Measurements from ENCODE around the gene FBF1.

- TF ChIP-seq POLR2A (IDR thresholded peaks at IDR 0.05), result no peak
- TF ChIP-seq CTCF (IDR thresholded peaks at IDR 0.05), result no peak
These were observed 21.2 kb downstream of the FBF1 start for GRCh38 chr17:75919611-75920010.

Measured in esophagus squamous epithelium (tissue), 4 donors.